Measurements from ENCODE around the gene CFAP74.
A peak's percentile ranks its signal among the peaks of the same experiment; 100 is the strongest.
"Not testable (repeated sequence)": the region's sequence is repeated elsewhere in the genome, so short reads cannot be mapped to it uniquely, and the experiment has no call there.

Gene CFAP74

DNA sequence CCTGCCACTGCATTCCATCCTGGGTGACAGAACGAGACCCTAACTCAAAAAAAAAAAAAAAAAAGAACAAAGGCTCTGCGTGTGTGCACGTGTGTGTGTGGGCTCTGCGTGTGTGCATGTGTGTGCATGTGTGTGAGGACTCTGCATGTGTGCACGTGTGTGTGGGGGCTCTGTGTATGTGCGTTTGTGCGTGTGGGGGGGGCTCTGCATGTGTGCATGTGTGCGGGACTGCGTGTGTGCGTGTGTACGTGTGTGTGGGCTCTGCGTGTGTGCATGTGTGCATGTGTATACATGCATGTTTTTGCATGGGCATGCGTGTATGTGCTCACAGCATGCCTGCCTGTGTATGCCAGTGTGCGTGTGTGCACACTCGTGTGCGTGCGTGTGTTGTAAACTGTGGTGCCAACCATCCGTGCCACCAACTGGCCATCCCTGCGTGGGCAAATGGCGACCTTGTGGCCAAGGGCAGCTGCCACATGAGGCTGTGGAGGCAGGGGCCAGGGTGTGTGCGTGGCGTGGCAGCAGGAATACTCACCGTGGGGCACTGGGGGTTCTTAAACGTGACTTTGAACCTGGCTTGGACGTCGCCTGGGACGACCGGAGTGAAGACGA lies 57.7 kb downstream of the CFAP74 start:
- DNase-seq (ENCODE audit: low spot score): no peak

DNA sequence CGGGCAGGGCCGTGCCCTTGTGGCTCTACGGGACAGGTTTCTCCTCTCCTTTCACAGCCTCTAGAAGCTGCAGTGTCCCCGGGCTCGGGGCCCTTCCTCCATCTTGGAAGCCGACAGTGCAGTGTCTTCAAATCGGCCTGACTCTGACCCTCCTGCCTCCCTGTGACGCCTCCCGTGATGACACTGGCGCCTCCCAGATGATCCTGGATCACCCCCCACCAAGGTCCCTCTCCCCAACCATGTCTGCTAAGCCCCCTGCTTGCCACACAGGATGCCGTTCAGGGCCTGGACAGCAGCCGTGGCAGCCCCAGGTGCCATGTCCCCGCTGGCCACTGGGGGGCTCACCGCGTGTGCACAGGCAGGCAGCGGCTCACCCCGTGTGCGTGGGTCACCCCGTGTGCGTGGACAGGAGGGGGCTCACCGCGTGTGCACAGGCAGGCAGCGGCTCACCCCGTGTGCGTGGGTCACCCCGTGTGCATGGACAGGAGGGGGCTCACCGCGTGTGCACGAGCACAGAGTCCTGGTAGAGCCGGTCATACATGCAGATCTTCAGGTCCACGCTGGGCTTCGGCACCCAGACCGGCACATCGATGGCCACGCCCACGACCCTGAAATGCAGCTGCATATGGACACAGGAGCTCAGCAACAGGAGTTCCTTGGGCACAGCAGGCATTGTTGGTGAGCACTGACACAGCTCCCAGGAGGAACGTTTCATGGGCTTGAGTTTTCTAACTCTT lies 59.6 kb downstream of the CFAP74 start:
- DNase-seq (ENCODE audit: low spot score): peak; percentile 52

DNA sequence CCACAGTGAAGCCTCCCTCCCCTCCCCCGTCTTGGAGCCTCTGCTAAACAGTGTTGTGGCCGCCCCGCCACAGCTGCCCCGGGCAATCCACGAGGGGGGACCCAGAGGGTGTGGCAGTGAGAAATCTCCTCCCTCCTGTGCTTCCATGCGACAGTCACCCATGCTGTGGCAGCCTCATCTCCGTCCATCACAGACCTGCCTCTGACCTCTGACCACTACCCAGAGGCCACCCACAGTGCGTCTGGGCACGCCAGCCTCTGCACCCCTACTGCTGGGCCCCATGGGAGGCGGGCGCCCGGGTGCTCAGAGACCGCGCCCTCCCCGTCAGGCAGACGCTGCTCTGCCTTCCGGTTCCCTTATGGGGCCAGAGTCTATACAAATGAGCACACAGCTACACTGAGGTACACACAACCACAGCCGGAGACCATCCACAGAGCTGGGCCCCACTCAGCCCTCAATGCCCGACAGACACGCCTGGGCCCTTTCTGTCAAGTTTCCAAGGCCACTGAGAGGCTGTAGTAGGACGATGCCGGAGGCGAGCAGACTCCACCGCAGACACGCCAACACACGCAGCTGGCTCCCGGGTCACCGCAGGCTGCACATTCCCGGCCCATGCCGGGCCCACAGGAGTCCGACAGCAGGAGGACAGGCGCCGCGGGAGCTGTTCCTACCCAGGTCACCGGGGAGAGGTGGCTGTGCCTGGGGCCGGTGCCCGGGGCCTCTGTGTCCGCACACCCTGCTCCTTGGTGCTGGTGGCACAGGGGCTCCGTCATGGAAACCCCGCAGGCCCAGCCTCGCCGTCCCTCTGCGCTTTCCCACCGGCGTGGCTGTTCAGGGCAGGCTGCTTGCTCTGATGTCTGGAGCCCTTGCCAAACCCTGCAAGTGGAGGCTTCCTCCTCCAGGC lies 60.6 kb downstream of the CFAP74 start:
- DNase-seq (ENCODE audit: low spot score): no peak

DNA sequence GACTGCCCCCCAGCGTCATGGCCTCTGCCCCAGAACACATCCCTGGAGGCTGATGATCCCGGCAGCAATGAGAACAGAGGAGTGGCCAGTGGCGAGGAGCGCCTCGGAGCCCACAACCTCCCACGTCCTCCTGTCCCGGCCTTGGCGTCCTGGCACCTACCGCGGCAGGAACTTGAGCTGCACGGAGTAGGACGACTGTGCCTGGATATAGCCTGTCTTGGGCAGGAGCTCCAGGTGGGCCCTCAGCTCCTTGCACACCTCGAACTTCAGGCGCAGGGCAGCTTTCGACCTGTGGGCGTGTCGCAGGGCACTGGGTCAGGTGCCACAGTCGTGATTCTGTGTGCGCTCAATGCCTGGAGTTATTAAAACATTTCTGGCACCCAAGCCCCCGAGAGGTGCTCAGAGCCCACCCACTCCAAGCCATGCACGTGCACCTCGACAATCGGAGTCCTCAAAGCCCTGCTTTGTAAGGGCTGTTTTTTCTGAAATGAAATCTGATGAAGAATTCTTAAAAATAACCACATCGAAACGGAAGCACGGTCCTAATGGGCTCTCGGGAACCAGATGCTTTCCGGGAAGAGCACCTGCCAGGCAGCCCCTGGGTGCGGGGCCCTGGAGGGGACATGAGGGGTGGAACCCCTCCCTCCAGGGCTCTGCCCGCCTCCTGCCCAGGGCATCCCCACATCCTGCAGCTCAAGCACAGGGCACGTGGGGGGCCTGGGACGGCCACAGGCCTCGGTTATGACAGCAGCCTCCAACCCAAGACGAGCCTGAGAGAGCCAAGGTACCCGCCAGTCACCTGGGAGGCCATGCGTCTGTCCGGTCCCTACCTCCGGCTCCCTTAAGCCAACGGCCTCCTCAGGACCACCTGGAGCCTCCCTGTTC lies 61.5 kb downstream of the CFAP74 start:
- no peak for DNase-seq (ENCODE audit: low spot score)

DNA sequence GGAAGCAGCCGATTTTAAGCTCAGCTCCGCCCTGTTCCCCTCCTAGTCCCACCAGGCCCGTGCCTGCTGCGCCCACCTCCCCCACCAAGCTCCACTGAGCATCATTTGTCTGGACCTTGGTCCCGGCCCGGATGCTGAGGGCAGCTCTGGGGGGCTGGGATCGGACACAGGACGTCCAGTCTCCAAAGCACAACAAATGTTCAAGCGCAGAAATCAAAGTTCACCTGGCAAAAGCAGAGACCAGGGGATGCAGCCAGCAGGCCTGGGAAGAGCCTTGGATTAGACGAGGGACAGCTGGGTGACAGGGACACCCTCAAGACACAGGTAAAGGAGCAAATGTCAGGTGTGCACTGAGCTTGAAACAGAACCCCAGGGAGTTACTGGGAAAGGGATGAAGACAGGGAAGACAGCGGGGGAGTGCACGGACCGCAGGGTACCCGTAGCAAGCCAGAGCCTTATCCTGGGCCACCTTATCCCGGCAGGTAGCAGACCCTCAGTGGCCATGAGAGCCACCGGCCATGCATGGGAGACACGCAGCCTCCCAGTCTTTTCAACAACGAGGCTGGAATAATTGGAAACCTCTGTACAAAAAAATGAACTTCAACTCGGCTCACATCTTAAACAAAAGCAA lies 62.3 kb downstream of the CFAP74 start:
- no peak for DNase-seq (ENCODE audit: low spot score)

DNA sequence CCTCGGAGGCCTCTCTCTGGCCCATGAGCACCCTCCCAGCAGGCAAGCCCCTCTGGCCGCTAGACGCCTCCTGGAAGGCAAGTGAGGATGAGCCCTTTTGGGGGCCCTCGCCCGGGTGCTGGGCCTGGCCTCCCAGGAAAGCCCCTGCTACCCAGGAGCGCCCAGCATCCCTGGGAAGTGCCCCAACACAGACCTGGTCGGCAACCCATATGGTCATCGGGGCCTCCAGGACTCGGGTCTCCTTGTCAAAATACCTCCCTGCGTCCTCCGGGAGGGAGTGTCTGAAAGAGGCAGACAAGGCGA lies 63.5 kb downstream of the CFAP74 start:
- DNase-seq (ENCODE audit: low spot score): no peak

DNA sequence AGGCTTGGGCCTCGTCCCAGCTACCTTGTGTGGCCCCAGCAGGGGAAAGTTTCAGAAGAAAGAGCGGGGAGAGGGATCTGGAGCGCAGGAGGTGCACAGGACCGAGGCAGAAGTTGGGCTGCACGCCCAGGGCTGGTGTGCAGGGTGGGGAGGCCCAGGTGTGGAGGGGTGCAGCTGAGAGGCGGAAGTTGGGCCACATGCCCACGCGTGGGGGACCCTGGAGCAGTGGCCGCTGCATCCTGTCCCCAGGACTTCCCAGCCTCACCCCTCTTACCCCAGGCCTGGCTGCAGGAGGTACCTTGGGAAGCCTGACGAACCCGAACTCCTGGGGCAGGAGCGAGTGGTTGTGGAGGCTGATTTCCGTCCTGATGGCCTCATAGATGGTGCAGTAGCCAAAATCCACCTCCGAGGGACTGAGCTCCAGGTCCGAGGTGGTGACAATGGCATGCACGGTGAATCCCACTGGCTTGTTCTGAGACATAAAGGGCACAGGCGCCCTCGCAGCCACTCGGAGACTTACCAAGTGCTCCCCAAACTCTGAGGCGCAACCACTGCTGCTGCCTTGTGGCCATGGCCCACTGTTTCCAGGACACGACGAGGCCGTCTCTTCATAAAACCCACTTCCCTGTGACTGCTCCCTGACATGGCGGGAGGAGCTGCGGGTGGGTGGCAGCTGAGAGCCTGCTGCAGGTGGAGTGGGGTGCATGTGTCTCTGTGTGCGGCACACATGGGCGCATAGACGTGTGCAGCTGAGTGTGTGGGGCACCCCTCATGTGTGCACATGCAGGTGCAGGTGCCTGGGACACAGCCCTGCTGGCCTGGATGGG lies 64.1 kb downstream of the CFAP74 start:
- DNase-seq (ENCODE audit: low spot score): no peak

DNA sequence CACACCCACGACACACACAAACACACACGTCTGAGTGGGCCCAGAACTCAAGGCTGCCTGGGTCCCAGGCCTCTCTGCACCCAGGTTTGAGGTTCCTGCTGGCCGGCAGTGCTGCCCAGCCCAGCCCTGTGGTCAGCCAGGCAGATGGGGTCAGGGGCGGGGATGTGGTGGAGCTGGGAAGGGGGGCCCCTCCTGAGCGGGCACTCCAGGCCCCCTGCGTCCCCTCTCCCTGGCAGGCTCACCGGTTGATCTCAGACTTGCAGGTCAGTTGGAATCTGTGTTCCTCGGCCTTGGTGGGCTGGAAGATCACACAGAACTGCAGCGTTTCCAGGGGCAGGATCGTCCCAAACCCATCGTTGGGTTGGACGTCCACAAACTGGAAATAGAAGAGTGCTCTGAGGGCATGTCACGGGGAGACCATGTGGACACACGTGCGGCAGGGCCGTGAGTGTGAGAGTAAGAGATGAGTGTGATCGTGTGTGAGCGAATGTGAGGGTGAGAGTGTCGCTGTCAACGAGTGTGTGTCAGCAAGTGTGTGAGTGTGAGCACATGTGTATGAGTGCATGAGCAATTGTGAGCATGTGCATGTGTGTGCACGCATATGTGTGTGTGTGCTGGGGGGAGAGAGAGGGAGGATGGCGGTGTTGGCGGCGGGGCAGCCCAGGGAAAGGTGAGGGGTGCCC lies 64.8 kb downstream of the CFAP74 start:
- no peak for DNase-seq (ENCODE audit: low spot score)

DNA sequence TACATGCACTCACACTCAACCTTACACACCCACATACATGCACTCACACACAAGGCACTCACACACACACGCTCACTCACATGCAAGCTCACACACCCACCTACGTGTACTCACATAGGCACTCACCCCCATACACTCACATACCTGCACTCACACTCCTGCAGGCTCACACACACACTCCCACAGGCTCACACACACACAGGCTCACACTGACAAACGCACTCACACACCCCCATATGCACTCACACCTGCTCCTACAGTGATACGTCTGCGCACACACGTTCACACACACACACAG lies 65.4 kb downstream of the CFAP74 start:
- DNase-seq (ENCODE audit: low spot score): no peak

DNA sequence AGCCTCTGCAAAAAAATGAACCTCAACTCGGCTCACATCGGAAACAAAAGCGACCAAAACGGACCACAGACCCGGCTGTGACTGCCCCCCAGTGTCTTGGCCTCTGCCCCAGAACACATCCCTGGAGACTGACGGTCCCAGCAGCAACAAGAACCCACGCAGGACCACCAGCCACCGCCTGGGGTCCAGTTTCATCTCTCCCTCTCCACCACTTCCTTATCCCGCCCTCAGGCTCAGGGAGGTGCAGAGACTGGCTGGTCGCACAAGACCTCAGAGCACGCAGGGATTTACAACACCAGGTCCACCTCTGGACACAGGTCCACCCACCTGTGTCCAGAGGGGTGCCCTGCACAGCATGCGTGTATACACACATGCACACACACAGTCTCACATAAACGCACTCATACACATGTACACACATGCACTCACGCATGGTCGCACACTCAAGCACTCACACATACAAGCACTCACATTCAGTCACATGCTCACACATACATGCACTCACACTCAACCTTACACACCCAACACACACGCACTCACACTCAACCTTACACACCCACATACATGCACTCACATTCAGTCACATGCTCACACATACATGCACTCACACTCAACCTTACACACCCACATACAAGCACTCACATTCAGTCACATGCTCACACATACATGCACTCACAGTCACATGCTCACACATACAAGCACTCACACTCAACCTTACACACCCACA lies 65.9 kb downstream of the CFAP74 start:
- no peak for DNase-seq (ENCODE audit: low spot score)

DNA sequence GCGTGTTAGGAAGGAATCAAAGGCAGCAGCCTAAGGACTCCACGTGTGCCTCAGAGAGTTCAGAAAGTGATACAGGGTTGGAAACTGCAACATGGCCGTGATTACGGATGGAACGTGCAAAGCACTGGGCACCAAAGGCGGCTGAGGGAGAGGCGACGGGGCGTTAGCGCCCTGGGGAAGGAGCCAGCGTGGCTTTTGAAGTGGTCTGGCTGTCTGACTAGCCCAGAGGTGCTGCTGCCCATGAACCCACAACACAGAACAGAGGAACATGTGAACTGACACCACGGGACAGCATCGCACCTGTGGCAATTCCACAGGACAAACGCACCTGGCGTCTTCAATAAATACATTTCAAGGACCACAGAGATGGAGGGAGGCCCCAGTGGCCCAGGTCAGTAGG lies 66.5 kb downstream of the CFAP74 start:
- no peak for DNase-seq (ENCODE audit: low spot score)

DNA sequence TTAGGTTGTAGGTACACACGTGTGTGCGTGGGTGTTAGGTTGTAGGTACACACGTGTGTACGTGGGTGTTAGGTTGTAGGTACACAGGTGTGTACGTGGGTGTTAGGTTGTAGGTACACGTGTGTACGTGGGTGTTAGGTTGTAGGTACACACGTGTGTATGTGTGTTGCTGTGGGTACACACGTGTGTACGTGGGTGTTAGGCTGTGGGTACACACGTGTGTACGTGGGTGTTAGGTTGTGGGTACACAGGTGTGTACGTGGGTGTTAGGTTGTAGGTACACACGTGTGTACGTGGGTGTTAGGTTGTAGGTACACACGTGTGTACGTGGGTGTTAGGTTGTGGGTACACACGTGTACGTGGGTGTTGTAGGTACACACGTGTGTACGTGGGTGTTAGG lies 68.7 kb downstream of the CFAP74 start:
- DNase-seq (ENCODE audit: low spot score): not testable (repeated sequence)

DNA sequence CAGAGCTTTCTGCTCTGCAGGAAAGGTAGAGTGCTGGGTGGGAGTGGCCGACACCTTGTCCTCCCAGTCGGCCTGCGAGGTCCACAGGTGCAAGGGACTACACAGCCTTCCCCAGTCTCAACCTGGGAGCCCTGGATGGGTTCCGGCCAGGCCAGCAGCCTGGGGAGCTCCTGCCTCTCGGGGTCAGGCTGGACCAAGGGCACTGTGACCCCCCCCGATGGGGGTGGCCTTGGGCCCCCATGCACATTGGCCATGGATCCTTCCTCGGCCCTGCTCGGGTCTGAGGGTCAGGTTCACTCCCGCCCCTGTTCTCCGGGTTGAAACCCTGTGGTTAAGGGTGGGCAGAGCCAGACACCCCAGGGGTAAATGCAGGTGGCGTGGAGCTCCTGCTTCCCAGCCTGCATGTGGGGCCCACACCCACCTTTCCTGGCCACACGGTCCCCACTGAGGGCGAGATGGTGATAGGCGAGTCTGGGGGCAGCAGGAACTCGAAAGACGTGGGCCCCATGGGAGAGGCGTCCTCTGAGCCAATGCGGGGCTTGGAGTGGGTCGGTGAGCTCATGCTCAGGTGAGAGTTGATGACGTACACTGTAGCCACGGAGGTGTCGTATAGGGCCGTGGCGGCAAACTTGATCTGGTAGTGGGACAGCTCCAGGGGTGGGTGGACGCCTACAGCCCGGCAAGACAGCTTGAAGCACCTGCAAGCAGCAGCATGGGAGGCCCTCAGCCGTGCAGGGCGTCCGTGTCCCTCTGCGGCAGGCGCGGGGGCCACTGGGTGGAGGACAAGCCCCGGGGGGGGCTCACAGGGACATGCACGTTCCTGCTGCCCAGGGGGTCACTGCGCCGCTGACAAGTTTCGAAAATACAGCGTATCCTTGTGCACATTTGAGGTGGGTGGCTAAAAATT lies 73.7 kb downstream of the CFAP74 start:
- DNase-seq (ENCODE audit: low spot score): no peak

DNA sequence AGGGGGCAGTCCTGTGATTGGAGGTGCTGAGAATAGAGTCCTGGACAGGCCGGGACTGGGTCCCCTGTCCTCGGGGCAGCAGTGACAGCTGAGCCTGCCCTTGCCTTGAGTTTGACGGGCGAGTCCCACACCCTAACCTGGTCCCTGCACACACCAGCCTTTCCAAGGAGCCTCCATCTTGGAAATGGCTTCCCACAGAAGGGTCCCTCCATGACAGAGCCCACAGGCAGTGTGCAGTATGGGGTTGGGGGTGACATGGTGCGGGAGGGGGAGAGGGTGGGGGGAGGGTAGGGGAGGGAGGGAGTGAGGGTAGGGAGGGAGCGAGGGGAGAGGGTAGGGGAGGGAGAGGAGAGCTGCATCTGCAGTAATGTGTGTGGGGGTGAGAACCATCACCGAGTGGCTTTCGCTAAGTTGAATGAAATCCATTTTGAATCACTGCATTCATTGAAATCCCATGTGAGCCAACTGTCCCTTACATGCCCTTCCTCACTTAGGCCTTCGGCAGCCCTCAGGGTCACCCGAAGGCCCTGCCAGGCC lies 74.4 kb downstream of the CFAP74 start:
- no peak for DNase-seq (ENCODE audit: low spot score)

DNA sequence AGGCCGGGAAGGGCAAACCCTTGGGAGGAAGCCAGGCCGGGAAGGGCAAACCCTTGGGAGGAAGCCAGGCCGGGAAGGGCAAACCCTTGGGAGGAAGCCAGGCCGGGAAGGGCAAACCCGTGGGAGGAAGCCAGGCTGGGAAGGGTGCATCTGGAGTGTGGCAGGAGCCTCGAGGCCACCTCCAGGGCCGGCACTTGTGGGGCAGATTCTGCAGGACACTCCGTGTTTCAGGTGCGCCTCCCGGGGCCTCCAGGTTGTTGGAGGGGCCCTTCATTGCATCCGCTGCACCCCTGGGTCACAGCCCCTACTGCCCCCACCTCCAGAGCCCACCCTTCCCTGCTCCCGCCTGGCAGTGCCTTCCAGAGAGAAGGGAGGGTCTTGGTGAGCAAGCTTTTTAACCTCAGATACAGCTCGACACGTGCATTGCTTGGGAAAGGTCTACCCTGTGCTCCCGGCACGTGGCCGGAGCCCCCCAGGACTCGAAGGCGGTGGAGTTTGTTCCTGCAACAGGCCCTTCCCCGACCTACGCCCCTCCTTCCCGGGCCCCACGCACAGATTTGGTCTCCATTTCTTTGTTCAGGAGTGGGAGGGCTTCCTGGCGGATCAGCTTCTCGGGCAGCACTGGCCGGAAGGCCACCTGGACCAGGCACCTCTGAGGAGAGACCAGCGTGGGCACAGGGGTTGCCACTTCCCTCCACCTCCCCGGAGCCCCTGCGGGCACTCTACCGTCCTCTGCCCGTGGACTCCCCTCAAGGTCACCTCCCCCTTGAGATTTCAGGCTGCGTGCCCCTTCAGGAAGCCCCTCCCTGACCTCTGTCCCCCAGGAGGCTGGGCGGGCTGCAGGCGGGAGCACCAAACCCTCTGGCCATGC lies 75.1 kb downstream of the CFAP74 start:
- no peak for DNase-seq (ENCODE audit: low spot score)

DNA sequence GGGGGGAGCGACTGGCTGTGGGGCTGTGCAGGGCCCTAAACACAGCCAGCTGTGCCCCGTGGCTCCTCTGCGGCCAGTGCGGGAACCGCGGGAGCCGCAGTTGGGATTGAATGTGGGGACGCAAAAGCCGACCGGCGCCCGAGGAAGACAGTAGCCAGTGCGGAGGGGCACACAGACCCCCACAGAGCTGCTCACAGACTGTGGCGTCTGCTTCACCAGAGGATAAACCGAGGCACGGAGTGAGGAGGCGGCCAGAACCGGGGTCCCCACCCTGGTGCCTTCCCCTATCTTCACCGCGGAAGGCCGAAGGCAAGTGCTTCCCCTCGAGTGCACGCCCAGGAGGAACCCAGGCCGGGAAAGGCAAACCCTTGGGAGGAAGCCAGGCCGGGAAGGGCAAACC lies 75.8 kb downstream of the CFAP74 start:
- DNase-seq (ENCODE audit: low spot score): no peak

DNA sequence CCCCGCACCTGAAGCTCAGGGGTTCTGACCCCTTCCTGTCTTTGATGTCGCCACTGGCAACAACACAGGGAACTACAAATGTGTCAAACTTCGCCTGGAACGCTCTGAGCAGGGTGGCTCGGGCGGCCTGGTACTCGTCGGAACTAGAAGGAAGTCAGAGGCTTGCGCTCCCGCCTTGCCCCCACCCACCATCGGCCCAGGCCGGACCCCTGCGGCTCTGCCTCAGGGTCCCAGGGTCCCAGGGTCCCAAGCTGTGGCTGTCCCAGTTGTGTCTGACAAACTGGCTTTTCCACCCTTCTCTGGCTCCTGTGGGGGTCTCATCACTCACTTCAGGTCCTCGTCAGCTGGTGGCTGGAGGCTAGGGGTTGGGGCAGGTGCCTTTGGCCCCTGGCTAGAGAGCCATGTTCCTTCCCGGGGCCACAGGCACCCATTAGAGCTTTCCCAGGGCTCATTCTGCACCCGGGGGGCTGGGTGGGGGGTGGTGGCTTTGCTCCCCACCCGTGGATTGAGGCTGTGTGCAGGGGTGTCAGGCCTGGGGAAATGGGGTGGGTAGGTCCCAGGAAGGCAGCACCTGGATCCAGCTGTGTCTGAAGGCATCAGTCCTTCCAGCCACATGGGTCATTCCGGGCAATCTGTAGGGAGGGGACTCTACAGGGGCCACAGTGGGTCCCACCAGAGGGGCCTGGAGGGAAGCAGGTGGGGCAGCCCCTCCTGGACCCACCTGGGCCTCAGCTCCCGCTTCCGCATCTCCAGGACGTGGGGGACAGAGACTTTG lies 76.5 kb downstream of the CFAP74 start:
- no peak for DNase-seq (ENCODE audit: low spot score)
